Gastroesophageal sphincter (tissue), 4 donors: ENCODE measurements around the gene TTC3. TPM values are rescaled to one million over a fixed set of nuclear protein-coding genes. Genes with fewer than 3 reads are reported as not detected.
A peak's percentile ranks its signal among the peaks of the same experiment; 100 is the strongest.
"Not testable (repeated sequence)": the region's sequence is repeated elsewhere in the genome, so short reads cannot be mapped to it uniquely, and the experiment has no call there.

Experiments
- ATAC-seq: fragments of 150-250 bp; one replicate; pipeline ENCODE4 v1.9.1; 2016; ENCODE audit warnings: mild to moderate bottlenecking, moderate library complexity
- H3K27ac ChIP-seq, 4 donors: fragments of 200-600 bp; sonication (generic) in 3 of 4; 1 replicate in 3 of 4; 2 replicates in 1 of 4; pipeline ENCODE4 v1.5.1; 2016 to 2019
- H3K27me3 ChIP-seq: fragments of 200-600 bp; sonication (generic); one replicate; pipeline ENCODE4 v1.5.1; 2019
- H3K36me3 ChIP-seq, 2 donors: fragments of 200-600 bp; sonication (generic); one replicate each; pipeline ENCODE4 v1.5.1; 2019; ENCODE audit warnings: control low read depth in 1 of 2
- H3K4me1 ChIP-seq, 3 donors: fragments of 200-600 bp; sonication (generic); 1 replicate in 2 of 3; 2 replicates in 1 of 3; pipeline ENCODE4 v1.5.1; 2016 to 2019; ENCODE audit warnings: control low read depth in 2 of 3
- H3K4me3 ChIP-seq, 2 donors: fragments of 200-600 bp; sonication (generic); one replicate each; pipeline ENCODE4 v1.5.1; 2019; ENCODE audit warnings: mild to moderate bottlenecking in 1 of 2, moderate library complexity in 1 of 2
- H3K9me3 ChIP-seq, 3 donors: fragments of 200-600 bp; sonication (generic); one replicate each; pipeline ENCODE4 v1.5.1; 2017 to 2019; ENCODE audit warnings: control low read depth in 2 of 3
- EP300 ChIP-seq: sonication (generic); formaldehyde crosslinking; IDR thresholded peaks from one replicate; pipeline ENCODE4 v1.6.1; 2017; ENCODE audit warnings: antibody characterized with exemption, mild to moderate bottlenecking
- POLR2A ChIP-seq, 2 donors: fragments of 450-650 bp; IDR thresholded peaks; one replicate each; pipeline ENCODE4 v1.6.1; 2017; ENCODE audit warnings: antibody characterized with exemption in 2 of 2, mild to moderate bottlenecking in 2 of 2, moderate library complexity in 1 of 2
- POLR2AphosphoS5 ChIP-seq: sonication (generic); formaldehyde crosslinking; IDR thresholded peaks from one replicate; pipeline ENCODE4 v1.6.1; 2017; ENCODE audit warnings: antibody characterized with exemption
- whole genome bisulfite sequencing, 2 donors: methylation state at CpG; one replicate each; pipeline ENCODE4 v1.1.5; 2018; ENCODE audit warnings: low coverage in 1 of 2; 5-methylcytosine and 5-hydroxymethylcytosine counted together
- total RNA-seq, 4 donors: library from RNA; depleted of rRNA; stranded (reverse); fragments of >200 nt; gene quantifications; one replicate each; pipeline ENCODE4 v1.1.0, GENCODE V29; 2016
- TF ChIP-seq, protein P1 (sequence below), 4 experiments: fragments of 200-600 bp in 2 of 4; fragments of 450-650 bp in 2 of 4; sonication (generic) in 1 of 4; IDR thresholded peaks; one replicate each; pipeline ENCODE4 v1.5.1; 2017 to 2019; ENCODE audit warnings: antibody characterized with exemption in 4 of 4, mild to moderate bottlenecking in 2 of 4, moderate library complexity in 2 of 4

Gene TTC3
- total RNA-seq, 4 donors from 2014 or later: 85.1 to 157 (median 127) TPM

DNA sequence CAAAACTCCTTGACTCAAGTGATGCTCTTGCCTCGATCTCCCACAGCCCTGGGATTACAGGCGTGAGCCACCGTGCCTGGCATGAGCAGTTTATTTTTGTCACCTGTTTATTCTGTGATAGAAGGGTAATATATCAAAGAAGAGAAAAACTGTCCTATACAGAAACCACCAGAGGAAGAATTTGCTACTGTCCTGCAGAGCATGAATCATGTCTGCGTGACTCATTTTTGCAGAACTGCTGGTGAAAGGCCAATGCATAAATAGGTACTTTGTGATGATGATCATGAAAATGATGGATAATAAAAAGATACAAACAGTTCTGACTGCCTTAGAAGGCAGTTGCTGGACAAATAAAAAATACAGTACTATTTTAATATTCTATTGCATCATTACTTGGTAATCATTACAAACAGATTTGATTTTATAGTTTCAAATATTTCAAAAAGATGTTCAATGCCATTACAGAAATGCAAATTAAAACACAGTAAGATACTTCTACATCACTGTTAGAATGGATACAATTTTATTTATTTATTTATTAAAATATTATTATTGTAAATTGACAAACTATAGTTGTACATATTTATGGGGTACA is 40.1 kb upstream of the TTC3 start:
- peak; percentile 27 for TF ChIP-seq POLR2AphosphoS5
- TF ChIP-seq, protein P1, sequence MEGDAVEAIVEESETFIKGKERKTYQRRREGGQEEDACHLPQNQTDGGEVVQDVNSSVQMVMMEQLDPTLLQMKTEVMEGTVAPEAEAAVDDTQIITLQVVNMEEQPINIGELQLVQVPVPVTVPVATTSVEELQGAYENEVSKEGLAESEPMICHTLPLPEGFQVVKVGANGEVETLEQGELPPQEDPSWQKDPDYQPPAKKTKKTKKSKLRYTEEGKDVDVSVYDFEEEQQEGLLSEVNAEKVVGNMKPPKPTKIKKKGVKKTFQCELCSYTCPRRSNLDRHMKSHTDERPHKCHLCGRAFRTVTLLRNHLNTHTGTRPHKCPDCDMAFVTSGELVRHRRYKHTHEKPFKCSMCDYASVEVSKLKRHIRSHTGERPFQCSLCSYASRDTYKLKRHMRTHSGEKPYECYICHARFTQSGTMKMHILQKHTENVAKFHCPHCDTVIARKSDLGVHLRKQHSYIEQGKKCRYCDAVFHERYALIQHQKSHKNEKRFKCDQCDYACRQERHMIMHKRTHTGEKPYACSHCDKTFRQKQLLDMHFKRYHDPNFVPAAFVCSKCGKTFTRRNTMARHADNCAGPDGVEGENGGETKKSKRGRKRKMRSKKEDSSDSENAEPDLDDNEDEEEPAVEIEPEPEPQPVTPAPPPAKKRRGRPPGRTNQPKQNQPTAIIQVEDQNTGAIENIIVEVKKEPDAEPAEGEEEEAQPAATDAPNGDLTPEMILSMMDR (IDR thresholded peaks at IDR 0.05): no peak
- no peak for TF ChIP-seq POLR2A (IDR thresholded peaks at IDR 0.05)
- Histone ChIP-seq H3K4me3 (no peak overlapping the region), H3K27me3 (no peaks in the 10 kb centered on the region), H3K36me3 (no peaks in the 10 kb centered on the region), H3K4me1 (peaks cover 0 to 12% (median 0%) of the 10 kb centered on the region in 3 donors), H3K27ac (peak overlapping the region in 1 of 4 donors; percentile 40), H3K9me3 (no peaks in the 10 kb centered on the region)
- peak; percentile 41 for ATAC-seq
- 21 to 28% methylated on average over 3 to 4 of the region's 4 CpGs for WGBS, 2 donors

DNA sequence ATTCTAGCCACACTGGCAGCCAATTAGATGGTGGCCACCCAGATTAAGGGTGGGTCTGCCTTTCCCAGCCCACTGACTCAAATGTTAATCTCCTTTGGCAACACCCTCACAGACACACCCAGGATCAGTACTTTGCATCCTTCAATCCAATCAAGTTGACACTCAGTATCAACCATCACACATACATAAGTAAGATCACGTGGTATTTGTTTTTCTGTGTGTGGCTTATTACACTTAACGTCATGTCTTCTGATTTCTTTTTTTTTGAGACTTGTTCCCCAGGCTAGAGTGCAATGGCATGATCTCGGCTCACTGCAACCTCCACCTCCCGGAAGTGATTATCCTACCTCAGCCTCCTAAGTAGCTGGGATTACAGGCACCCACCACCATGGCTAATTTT is 38.7 kb upstream of the TTC3 start:
- ATAC-seq, H3K36me3 ChIP-seq, H3K27ac ChIP-seq, H3K9me3 ChIP-seq, H3K27me3 ChIP-seq, H3K4me3 ChIP-seq: not testable (repeated sequence)
- H3K4me1 ChIP-seq: peaks cover 0 to 12% (median 0%) of the 10 kb centered on the region in 3 donors
- 88 to 93% methylated on average over 2 to 4 of the region's 4 CpGs for WGBS, 2 donors

DNA sequence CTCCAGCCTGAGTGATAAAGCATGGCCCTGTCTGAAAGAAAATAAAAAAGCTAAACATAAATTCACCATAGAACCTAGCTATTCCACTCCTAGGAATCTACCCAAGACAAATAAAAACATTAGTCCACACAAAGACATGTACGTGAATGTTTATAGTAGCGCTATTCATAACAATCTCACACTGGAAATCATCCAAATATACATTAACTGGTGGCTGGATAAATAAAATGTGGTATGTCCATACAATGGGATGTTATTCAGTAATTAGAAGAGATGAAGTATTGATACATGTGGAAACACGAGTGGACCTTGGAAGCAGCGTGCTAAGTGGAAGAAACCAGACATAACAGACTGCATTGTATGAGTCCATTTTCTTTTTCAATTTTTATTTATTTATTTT is 36.9 kb upstream of the TTC3 start:
- Histone ChIP-seq H3K27ac (no peak overlapping the region), H3K27me3 (no peaks in the 10 kb centered on the region), H3K36me3 (no peaks in the 10 kb centered on the region), H3K9me3 (no peaks in the 10 kb centered on the region), H3K4me3 (no peak overlapping the region), H3K4me1 (peaks cover 0 to 12% (median 0%) of the 10 kb centered on the region in 3 donors)
- TF ChIP-seq EP300: no peak
- TF ChIP-seq POLR2A (IDR thresholded peaks at IDR 0.05): no peak
- TF ChIP-seq POLR2AphosphoS5: no peak
- TF ChIP-seq, protein P1 (IDR thresholded peaks at IDR 0.05): no peak
- 78 to 83% methylated on average over 4 of the region's 4 CpGs for WGBS, 2 donors
- no peak for ATAC-seq

DNA sequence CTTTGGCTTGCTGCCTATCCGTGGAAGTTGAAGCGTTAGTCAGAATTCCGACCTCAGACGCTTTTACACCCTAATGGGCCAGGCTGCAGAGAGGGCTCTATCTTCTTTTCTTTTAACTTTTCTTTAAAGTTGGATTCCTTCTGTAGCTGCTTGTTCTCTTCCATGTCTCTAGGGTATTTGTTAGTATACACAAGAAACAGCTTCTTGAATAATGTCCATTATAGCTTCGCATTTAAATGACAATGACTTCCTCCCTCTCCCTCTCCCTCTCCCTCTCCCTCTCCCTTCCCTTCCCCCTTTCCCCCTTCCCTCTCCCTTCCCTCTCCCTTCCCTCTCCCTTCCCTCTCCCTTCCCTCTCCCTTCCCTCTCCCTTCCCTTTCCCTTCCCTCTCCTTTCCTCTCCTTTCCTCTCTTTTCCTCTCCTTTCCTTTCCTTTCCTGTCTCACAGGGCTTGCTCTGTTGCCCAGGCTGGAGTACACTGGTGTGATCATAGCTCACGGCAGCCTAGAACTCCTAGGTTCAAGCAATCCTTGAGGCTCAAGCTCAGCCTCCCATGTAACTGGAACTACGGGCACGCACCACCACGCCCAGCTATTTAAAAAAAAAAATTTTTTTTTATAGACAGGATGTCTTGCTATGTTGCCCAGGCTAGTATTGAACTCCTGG is 33.5 kb upstream of the TTC3 start:
- 65 to 76% methylated on average over 9 of the region's 9 CpGs for WGBS, 2 donors
- H3K4me1 ChIP-seq: no peaks in the 10 kb centered on the region

DNA sequence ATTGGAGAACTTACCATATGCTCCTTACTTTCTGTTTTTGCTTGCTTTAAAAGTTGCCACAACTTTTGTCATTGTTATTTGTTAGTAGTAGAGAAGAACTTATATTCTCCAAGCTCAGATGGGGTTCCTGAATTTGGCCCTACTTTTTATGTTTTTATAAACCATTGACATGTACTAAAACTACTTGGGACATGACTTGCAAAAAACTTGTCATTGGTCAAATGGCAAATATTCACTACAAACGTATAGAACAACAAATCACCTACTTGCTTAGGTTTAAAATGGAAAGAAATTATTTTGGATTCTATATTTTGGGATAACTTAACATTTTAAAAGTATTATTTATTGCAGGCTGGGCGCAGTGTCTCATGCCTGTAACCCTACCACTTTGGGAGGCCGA is 32.8 kb upstream of the TTC3 start:
- ATAC-seq: no peak
- TF ChIP-seq POLR2AphosphoS5: no peak
- TF ChIP-seq EP300: no peak
- TF ChIP-seq, protein P1 (IDR thresholded peaks at IDR 0.05): no peak
- TF ChIP-seq POLR2A (IDR thresholded peaks at IDR 0.05): no peak
- WGBS, 2 donors: 90 to 100% methylated on average over 1 to 3 of the region's 3 CpGs
- Histone ChIP-seq H3K27ac (no peak overlapping the region), H3K4me1 (no peaks in the 10 kb centered on the region), H3K4me3 (no peak overlapping the region), H3K9me3 (no peaks in the 10 kb centered on the region), H3K27me3 (no peaks in the 10 kb centered on the region), H3K36me3 (no peaks in the 10 kb centered on the region)

More for the DNA sequence above, 33.5 kb upstream of the TTC3 start:
- no peaks in the 10 kb centered on the region for H3K27me3 ChIP-seq
- no peak for ATAC-seq
- no peak for TF ChIP-seq POLR2AphosphoS5
- H3K36me3 ChIP-seq: no peaks in the 10 kb centered on the region
- no peak overlapping the region for H3K4me3 ChIP-seq
- no peak overlapping the region for H3K27ac ChIP-seq
- H3K9me3 ChIP-seq: no peaks in the 10 kb centered on the region

DNA sequence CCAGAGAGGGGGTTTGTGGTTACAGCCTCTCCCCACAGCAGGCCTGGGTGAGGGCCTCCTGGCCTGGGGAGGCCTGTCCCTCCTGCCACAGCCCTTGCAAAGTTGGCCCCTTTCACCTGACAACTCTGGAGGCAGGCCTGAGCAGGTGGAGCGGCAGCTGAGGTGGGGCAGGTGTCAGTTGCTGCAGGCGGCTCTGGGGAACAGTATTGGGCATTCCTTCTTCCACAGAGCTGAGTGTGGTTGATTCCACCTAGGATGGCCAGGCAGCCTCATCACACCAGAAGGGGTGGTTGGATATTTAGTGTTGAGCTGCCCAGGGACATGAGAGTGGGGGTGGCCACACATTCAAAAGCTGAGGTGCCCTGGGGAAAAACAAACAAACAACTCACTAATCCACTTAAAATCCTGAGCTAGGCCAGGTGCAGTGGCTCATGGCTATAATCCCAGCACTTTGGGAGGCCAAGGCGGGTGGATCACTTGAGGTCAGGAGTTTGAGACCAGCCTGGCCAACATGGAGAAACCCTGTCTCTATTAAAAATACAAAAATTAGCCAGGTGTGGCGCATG is 31.3 kb upstream of the TTC3 start:
- no peak for ATAC-seq
- TF ChIP-seq EP300 (no peak), POLR2AphosphoS5 (no peak), POLR2A (IDR thresholded peaks at IDR 0.05) (no peak)
- TF ChIP-seq, protein P1 (IDR thresholded peaks at IDR 0.05): no peak
- Histone ChIP-seq H3K4me1 (no peaks in the 10 kb centered on the region), H3K4me3 (no peak overlapping the region), H3K27me3 (peaks cover 5% of the 10 kb centered on the region), H3K36me3 (no peaks in the 10 kb centered on the region), H3K27ac (no peak overlapping the region), H3K9me3 (no peaks in the 10 kb centered on the region)
- WGBS, 2 donors: 100% methylated on average over 2 of the region's 4 CpGs; no CpG with 5 or more reads in 1 of the 2 donors
